ENCODE measurements around the gene TSC22D4.

The TSC22D4 gene

GRCh38 chr7:100472121-100472851 lies 6.7 kb downstream of the TSC22D4 start:
- no peak for DNase-seq (ENCODE audit: low read depth)
- H3K4me3 ChIP-seq (ENCODE audit: low read depth, low read length) = no peak overlapping the region
- TF ChIP-seq MAX (IDR thresholded peaks at IDR 0.05; ENCODE audit: low read depth, low read length) (no peak), POLR2A (IDR thresholded peaks at IDR 0.05; ENCODE audit: extremely low read depth, insufficient read length) (no peak), MYC (IDR thresholded peaks at IDR 0.05; ENCODE audit: low read depth, low read length) (no peak), CTCF (IDR thresholded peaks at IDR 0.05; ENCODE audit: low read depth, low read length) (no peak)

- no peak for TF ChIP-seq MAX (IDR thresholded peaks at IDR 0.05; ENCODE audit: low read depth, low read length)
- TF ChIP-seq MYC (IDR thresholded peaks at IDR 0.05; ENCODE audit: low read depth, low read length) = no peak
- TF ChIP-seq POLR2A (IDR thresholded peaks at IDR 0.05; ENCODE audit: extremely low read depth, insufficient read length) = no peak
- no peak for TF ChIP-seq CTCF (IDR thresholded peaks at IDR 0.05; ENCODE audit: low read depth, low read length)
- H3K4me3 ChIP-seq (ENCODE audit: low read depth, low read length) = no peak overlapping the region
- no peak for DNase-seq (ENCODE audit: low read depth)
These were observed 8.0 kb downstream of the TSC22D4 start for GRCh38 chr7:100471021-100471420.

- peak; percentile 9; the same call in 1 of the 2 replicates for TF ChIP-seq MYC (IDR thresholded peaks at IDR 0.05; ENCODE audit: low read depth, low read length)
- no peak for TF ChIP-seq MAX (IDR thresholded peaks at IDR 0.05; ENCODE audit: low read depth, low read length)
- TF ChIP-seq CTCF (IDR thresholded peaks at IDR 0.05; ENCODE audit: low read depth, low read length) = peak; percentile 96
- no peak for TF ChIP-seq POLR2A (IDR thresholded peaks at IDR 0.05; ENCODE audit: extremely low read depth, insufficient read length)
- H3K4me3 ChIP-seq (ENCODE audit: low read depth, low read length) = no peak overlapping the region
- peak; percentile 84 for DNase-seq (ENCODE audit: low read depth)
These were observed 9.6 kb downstream of the TSC22D4 start for GRCh38 chr7:100469227-100470044.

- no peak for DNase-seq (ENCODE audit: low read depth)
- no peak overlapping the region for H3K4me3 ChIP-seq (ENCODE audit: low read depth, low read length)
- TF ChIP-seq CTCF (IDR thresholded peaks at IDR 0.05; ENCODE audit: low read depth, low read length) = no peak
- no peak for TF ChIP-seq MAX (IDR thresholded peaks at IDR 0.05; ENCODE audit: low read depth, low read length)
- no peak for TF ChIP-seq POLR2A (IDR thresholded peaks at IDR 0.05; ENCODE audit: extremely low read depth, insufficient read length)
- no peak for TF ChIP-seq MYC (IDR thresholded peaks at IDR 0.05; ENCODE audit: low read depth, low read length)
These were observed 11.2 kb downstream of the TSC22D4 start for GRCh38 chr7:100467638-100468373.

- DNase-seq (ENCODE audit: low read depth) = no peak
- H3K4me3 ChIP-seq (ENCODE audit: low read depth, low read length) = no peak overlapping the region
- TF ChIP-seq MYC (IDR thresholded peaks at IDR 0.05; ENCODE audit: low read depth, low read length) = no peak
- TF ChIP-seq POLR2A (IDR thresholded peaks at IDR 0.05; ENCODE audit: extremely low read depth, insufficient read length) = no peak
These were observed 12.1 kb downstream of the TSC22D4 start for GRCh38 chr7:100466653-100467605.
